HG02623 (cell line): Measurements from ENCODE around the gene SCP2.

ENCODE experiments used
- ATAC-seq: cut with Tn5 transposase; IDR thresholded peaks from one replicate; pipeline ENCODE4 v1.9.1; 2021; ENCODE audit warnings: moderate library complexity; ENCODE audit not compliant: unreplicated experiment

The SCP2 gene, protein sequence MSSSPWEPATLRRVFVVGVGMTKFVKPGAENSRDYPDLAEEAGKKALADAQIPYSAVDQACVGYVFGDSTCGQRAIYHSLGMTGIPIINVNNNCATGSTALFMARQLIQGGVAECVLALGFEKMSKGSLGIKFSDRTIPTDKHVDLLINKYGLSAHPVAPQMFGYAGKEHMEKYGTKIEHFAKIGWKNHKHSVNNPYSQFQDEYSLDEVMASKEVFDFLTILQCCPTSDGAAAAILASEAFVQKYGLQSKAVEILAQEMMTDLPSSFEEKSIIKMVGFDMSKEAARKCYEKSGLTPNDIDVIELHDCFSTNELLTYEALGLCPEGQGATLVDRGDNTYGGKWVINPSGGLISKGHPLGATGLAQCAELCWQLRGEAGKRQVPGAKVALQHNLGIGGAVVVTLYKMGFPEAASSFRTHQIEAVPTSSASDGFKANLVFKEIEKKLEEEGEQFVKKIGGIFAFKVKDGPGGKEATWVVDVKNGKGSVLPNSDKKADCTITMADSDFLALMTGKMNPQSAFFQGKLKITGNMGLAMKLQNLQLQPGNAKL

DNA sequence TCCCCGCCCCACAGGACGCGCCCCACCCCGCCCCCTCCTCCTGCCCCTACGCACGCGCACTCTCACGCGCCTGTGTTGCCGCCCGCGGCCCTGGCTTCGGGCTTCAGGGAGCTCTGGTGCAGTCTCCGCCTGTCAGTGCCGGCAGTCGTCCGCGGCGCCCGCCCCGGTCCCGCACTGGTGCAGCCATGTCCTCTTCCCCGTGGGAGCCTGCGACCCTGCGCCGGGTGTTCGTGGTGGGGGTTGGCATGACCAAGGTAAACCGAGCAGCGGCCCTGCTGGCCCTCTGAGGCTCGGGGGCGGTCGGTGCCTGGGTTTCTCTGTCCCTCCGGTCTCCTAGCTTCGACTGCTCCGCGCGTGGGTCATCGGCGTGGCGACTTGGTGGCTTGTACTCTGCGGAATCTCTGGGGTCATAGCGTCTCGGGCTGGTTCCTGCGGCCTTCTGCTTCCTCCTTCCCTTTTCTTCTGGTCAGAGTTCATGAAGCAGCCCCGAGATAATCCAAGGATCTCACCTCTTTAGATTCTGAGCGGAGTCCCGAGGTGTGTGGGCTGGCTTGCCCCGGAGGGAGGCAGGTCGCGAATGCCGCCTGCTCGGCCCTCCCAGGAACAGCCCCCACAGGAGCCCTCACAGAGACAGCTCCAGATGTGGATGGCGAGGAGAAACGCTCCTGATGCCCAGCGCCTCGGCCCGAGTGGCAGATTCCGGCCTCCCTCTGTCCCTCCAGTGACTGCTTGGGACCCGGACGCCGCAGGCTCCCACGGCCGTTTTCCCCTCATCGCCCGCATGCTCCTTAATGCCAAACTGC is at the start of gene SCP2:
Gene SCP2, plus strand, starts transcription at position 65 of the 803 bp plus-strand sequence. Its CDS starts 121 bp downstream, at position 186.
- ATAC-seq, result peak; percentile 79

DNA sequence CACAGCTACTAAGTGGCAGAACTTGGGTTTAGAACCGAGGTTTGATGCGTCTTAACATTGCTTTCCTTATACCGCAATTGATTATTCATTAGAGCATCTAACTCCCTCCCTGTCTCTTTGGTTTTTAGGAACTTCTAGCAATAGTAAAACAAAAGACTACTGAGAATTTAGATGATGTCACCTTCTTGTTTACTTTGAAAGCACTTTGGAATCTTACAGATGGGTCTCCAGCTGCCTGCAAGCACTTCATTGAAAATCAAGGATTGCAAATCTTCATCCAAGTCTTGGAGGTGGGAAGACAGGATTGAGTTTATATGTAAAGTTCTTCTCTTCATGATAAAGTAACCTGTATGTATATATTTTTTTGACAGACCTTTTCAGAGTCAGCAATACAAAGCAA is 49.5 kb upstream of the SCP2 start:
- no peak for ATAC-seq

DNA sequence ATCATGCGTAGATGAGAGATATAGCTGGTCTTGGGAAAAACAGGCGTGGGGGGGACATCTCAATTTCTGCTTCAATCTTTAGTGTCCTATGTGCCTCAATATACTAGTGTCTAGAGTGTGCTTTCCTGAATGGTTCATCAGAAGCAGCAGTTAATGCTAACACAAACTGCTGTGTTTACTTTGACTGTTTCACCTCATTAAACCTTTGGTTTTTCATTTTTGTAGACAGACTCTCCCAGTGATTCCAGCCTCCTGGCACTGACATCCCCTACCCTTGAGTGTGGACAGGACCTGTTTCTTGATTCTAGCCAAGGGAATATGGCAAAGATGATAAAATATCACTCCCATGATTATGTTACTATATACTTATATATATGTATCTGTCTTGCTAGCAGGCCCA is 46.9 kb upstream of the SCP2 start:
- ATAC-seq, result no peak

- no peak for ATAC-seq
Observed at GRCh38 chr1:52887483-52887882, 39.6 kb upstream of the SCP2 start.

- no peak for ATAC-seq
Observed at GRCh38 chr1:52892424-52893215, 34.5 kb upstream of the SCP2 start.

GRCh38 chr1:52899445-52899894 is 27.6 kb upstream of the SCP2 start:
- no peak for ATAC-seq

DNA sequence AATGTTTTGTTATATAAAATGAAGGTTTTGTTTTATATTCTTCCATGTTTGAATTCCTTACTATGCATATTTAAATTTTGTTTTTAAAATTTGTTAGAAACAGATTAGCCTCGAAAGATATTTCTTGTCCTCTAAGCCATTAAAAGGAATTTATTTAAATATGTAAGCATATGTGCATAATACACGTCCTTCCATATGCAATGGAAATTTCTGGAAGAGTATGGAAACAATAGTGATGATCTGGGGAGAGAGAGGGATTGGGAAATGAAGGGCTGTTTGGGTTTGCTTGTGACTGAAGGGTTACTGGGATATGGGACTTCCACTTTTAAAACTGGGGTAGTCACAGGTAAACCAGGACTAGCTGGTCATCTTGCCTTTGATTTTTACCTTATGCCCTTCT is 26.7 kb upstream of the SCP2 start:
- no peak for ATAC-seq

DNA sequence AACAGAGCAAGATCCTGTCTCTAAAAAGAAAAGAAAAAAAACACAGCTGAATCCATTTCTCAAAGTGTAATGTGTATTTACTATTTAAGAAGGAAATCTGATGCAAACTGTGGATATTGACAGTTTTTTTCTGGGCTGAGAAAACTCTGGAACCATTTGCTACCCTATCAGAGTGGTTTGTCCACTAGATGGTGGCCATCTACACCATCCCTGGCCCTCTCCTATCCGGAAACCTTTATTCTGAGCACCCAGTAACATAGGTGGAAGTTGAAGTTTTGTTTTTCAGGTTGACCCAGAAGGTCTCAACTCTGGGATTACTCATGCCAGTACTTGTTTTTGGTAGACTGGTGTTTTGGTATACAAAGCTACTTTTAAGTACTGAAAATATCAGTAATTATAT is 25.7 kb upstream of the SCP2 start:
- ATAC-seq, result no peak

GRCh38 chr1:52904208-52904926 is 22.7 kb upstream of the SCP2 start:
- ATAC-seq, result no peak

DNA sequence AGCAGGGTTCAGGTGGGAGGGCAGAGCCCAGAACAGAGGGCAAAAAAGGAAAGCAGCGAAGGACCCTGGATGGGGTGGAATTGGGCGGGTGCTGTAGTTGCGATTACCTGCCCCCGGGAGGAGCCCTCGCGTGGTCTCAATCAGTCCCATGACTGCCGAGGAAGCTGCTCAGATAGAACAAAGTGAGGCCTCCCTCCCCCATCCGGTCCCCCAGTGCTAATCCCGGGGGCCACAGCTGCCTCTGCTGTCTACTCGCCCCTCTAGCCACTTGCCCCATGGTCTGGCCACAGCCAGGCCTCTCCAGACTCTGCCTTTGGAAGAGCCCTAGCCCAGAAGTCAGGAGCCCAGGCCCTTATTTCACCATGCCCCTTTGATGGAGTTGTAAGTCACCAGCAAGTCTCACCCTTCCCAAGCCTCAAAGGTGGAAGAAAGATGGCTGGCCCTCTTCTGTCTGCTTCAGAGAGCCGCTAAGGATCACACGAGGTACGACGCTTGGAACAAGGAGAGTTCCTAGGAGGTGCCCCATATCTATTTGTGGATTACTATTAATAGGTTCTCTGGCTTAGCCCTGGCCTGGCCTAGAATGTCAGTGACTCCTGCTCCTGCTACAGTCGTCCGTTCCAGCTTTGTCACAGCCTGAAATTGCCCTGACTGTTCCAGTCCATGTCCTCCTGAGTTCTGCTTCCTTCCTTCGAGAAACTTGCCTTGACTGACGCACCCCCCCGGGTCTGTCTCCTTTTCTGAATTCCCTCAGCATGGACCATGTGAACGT is 22.0 kb upstream of the SCP2 start:
- ATAC-seq, result no peak

GRCh38 chr1:52906135-52906603 is 20.9 kb upstream of the SCP2 start:
- ATAC-seq, result no peak

DNA sequence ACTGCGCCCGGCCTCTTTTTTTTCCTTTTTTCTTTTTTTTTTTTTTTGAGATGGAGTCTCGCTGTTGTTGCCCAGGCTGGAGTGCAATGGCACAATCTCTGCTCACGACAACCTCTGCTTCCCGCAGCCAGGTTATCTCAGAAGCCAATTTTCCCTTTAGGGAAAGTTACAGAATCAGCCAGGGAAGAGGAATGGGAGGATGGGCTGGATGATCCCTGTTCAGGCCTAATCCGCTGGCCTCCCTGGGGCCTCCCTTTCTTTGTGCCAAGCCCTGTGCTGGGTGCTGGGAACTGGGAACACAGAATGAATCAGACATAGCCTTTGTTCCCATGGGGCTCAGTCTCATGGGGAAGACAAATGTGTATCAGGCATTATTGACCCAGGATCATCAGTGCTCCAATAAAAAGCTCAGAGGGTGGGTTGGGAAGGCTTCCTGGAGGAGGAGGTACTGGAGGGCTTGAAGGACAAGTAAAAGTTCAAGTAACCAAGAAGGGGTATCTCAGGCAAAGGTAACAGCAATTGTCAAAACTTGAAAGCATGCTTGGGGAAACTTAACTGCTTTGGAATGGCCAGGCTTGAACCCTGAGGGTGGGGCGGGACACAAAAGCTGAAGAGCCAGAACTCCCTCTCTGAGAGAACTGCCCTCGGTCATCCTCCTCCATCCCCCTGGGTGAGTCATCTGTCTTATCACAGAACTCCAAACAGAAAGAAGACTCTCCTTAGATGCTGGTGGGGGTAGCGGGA is 19.8 kb upstream of the SCP2 start:
- no peak for ATAC-seq

DNA sequence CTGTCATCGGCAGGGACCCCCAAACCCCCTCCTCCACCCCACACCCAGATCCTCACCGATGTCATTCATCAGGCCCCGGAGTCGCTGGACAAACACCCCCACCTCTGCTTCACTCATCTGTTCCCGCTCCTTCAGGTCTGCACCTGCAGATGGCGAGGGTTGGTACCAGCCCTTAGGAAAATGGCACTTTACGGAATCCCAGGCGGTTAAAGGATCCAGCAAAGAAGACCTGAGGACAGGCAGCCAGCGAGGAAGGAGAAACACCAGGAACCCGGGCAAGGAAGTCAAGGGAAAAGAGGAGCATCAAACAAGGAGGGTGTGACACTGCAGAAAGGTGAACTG is 19.3 kb upstream of the SCP2 start:
- no peak for ATAC-seq

DNA sequence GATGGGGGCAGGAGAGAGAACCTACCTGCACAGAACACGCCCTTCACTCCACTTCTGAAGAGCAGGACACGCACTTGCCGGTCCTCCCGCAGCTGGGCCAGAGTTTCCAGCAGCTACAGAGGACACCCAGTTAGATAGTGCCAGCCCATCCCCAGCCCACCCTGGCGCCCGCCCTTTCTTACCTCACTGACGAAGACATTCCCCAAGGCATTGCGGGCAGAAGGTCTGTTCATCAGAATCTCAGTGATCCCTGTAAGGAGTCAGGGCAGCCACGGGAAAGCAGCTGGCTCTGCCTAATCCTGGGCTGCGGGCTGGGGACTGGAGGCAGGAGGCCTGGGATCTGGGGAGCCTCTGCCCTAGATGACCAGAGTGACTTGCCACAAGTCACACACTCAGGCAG is 15.5 kb upstream of the SCP2 start:
- ATAC-seq, result no peak

- ATAC-seq, result no peak
Observed at GRCh38 chr1:52913014-52913413, 14.1 kb upstream of the SCP2 start.

DNA sequence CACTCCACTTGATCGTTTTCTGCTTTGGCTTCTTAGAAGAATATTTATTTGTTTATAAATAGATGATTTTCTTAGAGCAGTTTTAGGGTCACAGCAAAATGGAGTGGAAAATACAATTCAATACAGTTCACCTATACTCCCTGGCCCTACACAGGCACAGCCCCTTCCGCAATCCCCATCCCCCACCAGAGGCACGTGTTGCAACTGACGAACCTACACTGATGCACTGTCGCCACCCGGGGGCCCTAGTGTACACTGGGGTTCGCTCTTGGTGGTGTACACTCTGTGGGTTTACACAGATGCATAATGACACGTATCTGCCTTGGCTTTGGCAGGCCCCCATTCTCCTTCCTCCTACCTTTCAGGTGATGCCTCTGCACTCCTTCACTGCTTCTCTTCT is 13.5 kb upstream of the SCP2 start:
- ATAC-seq, result no peak

- no peak for ATAC-seq
Observed at GRCh38 chr1:52914463-52914862, 12.6 kb upstream of the SCP2 start.

DNA sequence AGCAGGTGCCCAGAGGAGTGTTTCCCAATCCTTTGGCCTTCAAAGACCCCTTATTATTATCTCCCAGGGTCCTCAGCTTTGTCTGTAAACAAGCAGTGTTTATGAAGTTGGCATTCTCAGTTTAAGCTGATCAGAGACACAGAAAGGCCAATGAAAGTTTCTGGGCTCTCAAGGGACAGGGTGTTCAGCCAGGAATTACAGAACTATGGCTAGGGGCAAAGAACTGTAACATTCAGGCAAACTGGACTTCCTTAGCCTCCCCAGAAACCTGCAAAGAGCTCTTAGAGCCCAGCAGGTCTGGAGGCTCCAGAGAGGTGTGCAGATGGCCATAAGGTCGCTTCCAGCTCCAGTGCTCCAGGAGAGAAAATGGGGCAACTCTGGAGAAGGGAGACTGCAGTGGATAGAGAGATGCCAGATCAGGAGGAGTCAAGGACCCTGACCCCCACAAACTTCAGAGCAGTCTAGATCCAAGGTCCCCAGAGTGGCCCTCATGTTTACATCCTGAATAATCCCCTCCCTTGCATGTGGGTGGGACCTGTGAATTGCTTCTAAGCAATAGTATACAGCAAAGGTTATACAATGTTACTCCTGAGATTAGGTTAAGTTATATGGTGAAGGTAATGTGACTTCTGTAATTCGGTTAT is 11.7 kb upstream of the SCP2 start:
- ATAC-seq, result no peak

DNA sequence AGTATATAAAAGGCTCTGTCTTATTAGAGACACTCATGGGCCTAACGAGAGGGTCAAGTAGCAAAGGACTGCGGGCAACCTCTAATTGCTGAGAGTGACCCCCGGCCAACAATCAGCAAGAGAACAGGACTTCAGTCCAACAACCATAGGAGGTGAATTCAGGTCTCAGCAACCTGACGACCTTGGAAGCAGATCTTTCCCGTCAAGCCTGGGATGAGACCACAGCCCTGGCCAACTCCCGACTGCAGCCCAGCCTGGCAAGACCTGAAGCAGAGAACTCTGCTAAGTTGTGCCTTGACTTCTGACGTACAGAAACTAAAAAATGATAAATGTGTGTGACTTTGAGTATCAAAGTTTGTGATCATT is 11.2 kb upstream of the SCP2 start:
- no peak for ATAC-seq
